Mesothelial cell of epicardium (in vitro differentiated cells): ENCODE data around the gene EPHB6. TPM values are rescaled to one million over a fixed set of nuclear protein-coding genes. Genes with fewer than 3 reads are reported as not detected.

Experiments
- DNase-seq, 2 experiments: peaks; one replicate each; pipeline ENCODE4 v3.0.0; 2021; ENCODE audit warnings: low spot score in 2 of 2; ENCODE audit not compliant: unreplicated experiment in 2 of 2
- H3K27ac Mint-ChIP-seq: 2 replicates; pipeline ENCODE4 v1.8.0; 2021; ENCODE audit warnings: mixed read lengths
- H3K27me3 Mint-ChIP-seq: 2 replicates; pipeline ENCODE4 v1.8.0; 2021; ENCODE audit warnings: low read depth, mixed read lengths
- H3K36me3 Mint-ChIP-seq: 2 replicates; pipeline ENCODE4 v1.8.0; 2021; ENCODE audit warnings: mixed read lengths
- H3K4me1 Mint-ChIP-seq: 2 replicates; pipeline ENCODE4 v1.8.0; 2021; ENCODE audit warnings: mixed read lengths
- H3K4me3 Mint-ChIP-seq: 2 replicates; pipeline ENCODE4 v1.8.0; 2021; ENCODE audit warnings: mild to moderate bottlenecking, moderate library complexity, mixed read lengths
- H3K9me3 Mint-ChIP-seq: 2 replicates; pipeline ENCODE4 v1.8.0; 2021; ENCODE audit warnings: mixed read lengths
- total RNA-seq: library from RNA; stranded (reverse); gene quantifications from 3 replicates; pipeline ENCODE4 v1.2.1, GENCODE V29; 2021
- TF ChIP-seq, protein P1 (sequence below): fragments of 200-600 bp; sonication (generic); IDR thresholded peaks from one replicate; pipeline ENCODE4 v1.5.0; 2021; ENCODE audit warnings: antibody characterized with exemption; ENCODE audit not compliant: unreplicated experiment

EPHB6 gene
- total RNA-seq, 1 donor from 2014 or later, result 28.0 TPM

DNA sequence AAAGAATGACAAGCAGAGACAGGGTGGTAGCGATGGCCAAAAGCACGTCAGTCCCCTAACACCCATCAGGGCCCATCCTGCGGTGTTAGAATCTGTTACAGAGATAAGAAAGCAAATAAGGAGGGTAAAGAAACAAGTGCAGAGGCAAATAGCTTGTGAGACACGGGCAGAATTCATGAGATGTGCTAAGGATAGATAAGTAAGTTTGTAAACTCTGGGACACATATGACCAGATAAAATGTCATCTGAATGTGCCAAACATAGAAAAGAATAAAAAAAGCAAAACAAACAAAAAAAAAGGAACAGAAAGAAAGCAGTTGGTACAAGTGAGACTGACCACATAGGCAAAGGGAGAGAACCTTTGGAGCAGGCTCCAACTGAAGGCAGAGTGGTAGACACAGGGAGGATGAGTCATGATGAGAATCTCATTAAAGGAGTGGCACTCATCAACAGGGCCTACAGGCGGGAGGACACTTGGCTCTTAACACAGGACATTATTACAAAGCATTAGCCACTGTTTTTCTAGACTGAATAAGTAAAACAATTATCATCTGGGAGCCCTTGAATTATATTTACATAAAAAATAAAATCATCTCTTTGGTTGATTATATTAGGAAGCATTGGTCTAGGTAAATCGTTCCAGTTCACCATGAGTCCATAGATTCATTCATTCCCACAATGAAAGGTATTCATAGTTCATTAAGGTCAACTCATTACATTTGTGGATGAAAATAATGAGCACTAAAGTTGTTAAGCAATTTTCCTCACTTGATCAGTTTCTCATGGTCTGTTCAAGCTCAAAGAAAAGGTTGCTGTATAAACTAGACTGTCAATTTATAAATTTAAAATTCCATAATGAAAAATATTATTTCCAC lies 21.5 kb upstream of the EPHB6 start:
- DNase-seq, result no peak
- H3K27me3 Mint-ChIP-seq, result no peaks in the 10 kb centered on the region
- H3K36me3 Mint-ChIP-seq, result no peaks in the 10 kb centered on the region
- no peaks in the 10 kb centered on the region for H3K4me1 Mint-ChIP-seq
- no peaks in the 10 kb centered on the region for H3K9me3 Mint-ChIP-seq
- no peak overlapping the region for H3K27ac Mint-ChIP-seq
- TF ChIP-seq, protein P1, sequence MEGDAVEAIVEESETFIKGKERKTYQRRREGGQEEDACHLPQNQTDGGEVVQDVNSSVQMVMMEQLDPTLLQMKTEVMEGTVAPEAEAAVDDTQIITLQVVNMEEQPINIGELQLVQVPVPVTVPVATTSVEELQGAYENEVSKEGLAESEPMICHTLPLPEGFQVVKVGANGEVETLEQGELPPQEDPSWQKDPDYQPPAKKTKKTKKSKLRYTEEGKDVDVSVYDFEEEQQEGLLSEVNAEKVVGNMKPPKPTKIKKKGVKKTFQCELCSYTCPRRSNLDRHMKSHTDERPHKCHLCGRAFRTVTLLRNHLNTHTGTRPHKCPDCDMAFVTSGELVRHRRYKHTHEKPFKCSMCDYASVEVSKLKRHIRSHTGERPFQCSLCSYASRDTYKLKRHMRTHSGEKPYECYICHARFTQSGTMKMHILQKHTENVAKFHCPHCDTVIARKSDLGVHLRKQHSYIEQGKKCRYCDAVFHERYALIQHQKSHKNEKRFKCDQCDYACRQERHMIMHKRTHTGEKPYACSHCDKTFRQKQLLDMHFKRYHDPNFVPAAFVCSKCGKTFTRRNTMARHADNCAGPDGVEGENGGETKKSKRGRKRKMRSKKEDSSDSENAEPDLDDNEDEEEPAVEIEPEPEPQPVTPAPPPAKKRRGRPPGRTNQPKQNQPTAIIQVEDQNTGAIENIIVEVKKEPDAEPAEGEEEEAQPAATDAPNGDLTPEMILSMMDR, result no peak
- no peak overlapping the region for H3K4me3 Mint-ChIP-seq

DNA sequence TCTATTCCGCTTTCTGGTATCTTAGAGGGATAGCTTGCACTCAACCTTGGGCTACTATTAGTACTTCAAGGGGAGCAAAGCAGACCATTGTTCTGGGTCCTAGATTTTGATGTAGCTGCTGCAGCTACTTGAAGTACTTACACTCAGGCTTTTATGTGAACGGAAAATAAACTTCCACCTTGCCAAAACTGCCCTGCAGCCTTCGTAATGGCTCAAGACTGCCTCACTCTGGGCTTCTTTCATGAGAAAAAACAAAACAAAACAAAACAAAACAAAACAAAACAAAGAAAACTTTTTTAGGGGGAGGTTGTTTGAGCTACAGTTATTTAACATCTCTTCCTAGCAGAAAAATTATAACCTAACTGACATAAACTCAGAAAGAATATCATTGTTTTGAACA lies 19.4 kb upstream of the EPHB6 start:
- Mint-ChIP-seq H3K4me3 (no peak overlapping the region), H3K27me3 (no peaks in the 10 kb centered on the region), H3K27ac (no peak overlapping the region), H3K9me3 (no peaks in the 10 kb centered on the region), H3K4me1 (no peaks in the 10 kb centered on the region), H3K36me3 (no peaks in the 10 kb centered on the region)
- TF ChIP-seq, protein P1, result no peak
- DNase-seq, result no peak

DNA sequence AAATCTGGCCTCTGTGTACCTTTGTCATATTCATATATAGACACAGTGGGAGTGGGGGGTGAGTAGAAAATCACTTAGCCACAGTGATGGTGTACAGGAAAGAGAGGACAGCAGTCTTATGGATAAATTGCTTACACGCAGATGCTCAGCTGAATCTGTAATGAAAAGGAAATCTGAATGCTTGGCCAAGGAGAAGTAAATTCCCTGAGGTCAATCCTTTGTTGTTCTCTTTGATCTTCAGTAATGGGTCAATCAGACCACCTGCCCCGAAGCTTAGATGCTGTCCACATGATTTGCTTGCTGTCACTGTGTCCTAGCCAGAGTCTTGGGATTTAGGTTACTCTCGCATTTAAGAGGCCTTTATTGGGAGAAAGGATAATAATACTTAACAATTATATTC lies 18.4 kb upstream of the EPHB6 start:
- Mint-ChIP-seq H3K9me3 (no peaks in the 10 kb centered on the region), H3K36me3 (no peaks in the 10 kb centered on the region), H3K4me1 (no peaks in the 10 kb centered on the region), H3K27ac (no peak overlapping the region), H3K27me3 (no peaks in the 10 kb centered on the region), H3K4me3 (no peak overlapping the region)
- TF ChIP-seq, protein P1, result no peak
- no peak for DNase-seq

DNA sequence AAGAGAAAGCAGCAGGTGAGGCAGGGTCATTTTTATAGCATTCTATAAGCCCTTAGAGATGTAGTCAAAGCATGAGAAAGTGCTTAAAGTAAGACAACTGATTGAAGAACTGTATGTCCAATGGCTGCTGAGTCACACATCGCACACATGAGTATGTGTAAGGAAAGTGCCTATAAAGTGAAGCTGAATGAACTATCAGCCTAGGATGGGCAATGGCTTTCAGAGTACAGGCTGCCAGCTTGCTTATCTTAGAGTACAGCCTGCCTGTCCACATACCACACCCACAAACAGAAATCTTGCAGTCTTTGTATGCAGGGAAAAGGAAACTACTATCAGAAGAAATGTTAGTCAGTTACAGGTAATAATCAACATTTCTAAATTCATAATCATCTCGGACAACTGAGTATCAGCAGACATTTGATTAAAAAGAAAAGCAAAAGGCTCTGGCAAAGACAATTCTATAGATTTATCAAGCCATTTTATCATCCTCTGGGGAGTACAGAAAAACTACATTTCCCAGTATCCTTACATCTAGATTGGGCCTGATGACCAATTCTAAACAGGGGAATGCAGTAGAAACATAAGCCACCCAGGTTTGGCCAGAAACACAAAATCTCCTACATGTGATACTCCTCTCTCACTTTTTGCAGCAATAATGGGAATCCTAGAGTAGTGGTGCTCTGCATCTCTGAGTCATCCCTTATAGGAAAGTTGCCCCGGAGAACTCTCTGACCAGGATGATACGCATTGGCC lies 16.2 kb upstream of the EPHB6 start:
- Mint-ChIP-seq H3K36me3 (no peaks in the 10 kb centered on the region), H3K4me3 (no peak overlapping the region), H3K27me3 (no peaks in the 10 kb centered on the region), H3K27ac (no peak overlapping the region), H3K4me1 (peaks cover 3% of the 10 kb centered on the region), H3K9me3 (no peaks in the 10 kb centered on the region)
- no peak for DNase-seq
- TF ChIP-seq, protein P1, result no peak

DNA sequence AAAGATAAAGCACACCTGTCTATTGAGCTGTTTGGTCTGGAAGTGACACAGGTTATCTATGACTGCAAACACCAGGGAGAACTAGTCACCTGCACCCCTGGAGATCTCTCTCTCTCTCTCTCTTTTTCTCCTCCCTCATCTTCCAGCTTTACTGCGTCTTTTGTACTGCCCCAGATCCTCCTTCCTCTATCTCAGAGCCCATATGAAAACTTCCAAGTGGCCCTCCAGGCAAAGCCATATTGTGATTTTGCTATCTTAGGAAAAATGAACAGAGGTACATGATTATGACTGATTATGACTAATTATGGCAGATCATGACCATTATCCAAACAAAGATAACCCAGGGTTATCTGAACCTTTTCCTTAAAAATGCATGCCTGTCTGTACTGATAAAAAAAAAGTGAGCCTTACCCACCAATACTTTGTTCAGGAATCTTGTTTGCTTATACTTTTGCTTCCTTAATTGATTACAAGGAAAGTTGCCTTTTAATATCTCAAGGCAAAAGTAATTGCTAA lies 12.6 kb upstream of the EPHB6 start:
- no peak for DNase-seq
- H3K9me3 Mint-ChIP-seq, result no peaks in the 10 kb centered on the region
- H3K27ac Mint-ChIP-seq, result no peak overlapping the region
- no peaks in the 10 kb centered on the region for H3K36me3 Mint-ChIP-seq
- no peak overlapping the region for H3K4me3 Mint-ChIP-seq
- TF ChIP-seq, protein P1, result no peak
- H3K27me3 Mint-ChIP-seq, result no peaks in the 10 kb centered on the region
- H3K4me1 Mint-ChIP-seq, result peaks cover 3% of the 10 kb centered on the region
